ENCODE results near the gene COPZ1. TPM values are rescaled to one million over a fixed set of nuclear protein-coding genes. Genes with fewer than 3 reads are reported as not detected.

Gene COPZ1
- total RNA-seq, 1 experiment from 2014 or later: 104 TPM

DNA sequence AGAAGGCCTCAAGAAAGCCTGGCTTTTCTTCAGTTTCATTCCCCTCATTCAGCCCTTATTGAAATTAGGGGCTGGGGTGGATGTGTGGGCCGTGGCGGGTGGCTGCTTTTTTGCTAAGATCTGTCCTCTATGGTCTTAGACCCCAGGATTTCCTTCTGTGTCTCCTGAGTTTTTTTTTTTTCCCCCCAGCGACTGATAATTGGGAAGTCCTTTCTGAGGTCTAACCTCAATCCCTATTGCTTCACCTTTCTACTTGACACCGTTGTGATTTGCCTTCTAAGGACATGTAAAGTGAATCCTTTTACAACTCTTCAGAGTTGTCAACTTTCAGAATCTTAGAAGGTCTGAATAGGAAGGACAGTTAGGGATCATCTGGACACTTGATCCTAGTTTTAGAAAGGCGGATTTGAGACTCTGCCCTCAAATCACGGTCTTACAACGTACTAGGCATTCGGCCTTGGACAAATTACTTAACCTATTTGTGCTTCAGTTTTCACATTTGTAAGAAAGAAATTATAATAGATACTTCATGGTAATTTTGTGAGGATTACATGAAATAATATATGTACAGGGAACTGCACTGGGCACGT is 34.9 kb downstream of the COPZ1 start:
- Histone ChIP-seq H3K79me1 (ENCODE audit: insufficient read depth, low read depth, low read length, poor library complexity, severe bottlenecking) (no peaks in the 10 kb centered on the region), H3K4ac (ENCODE audit: low read depth, low read length) (no peak overlapping the region), H3K4me2 (ENCODE audit: insufficient read depth, insufficient read length, low read length) (peak overlapping the region; percentile 98), H3K18ac (ENCODE audit: insufficient read length, low read depth, low read length) (no peak overlapping the region), H4K8ac (replicated peaks; ENCODE audit: insufficient read length, low read depth, low read length) (no peak overlapping the region), H3K56ac (ENCODE audit: insufficient read length, low read depth, low read length) (no peak overlapping the region), H2BK15ac (ENCODE audit: low read depth, low read length) (no peak overlapping the region), H3K23ac (ENCODE audit: insufficient read length, low read depth, low read length) (no peak overlapping the region), H3K9ac (ENCODE audit: extremely low read depth, insufficient read length, low read length) (peak overlapping the region; percentile 5), H3K9me3 (ENCODE audit: control insufficient read depth, low read depth, low read length) (no peaks in the 10 kb centered on the region), H2BK20ac (ENCODE audit: low read depth, low read length, poor library complexity, severe bottlenecking) (no peak overlapping the region), H3K27me3 (ENCODE audit: insufficient read depth, low read length) (no peaks in the 10 kb centered on the region), H4K91ac (ENCODE audit: insufficient read length, low read depth, low read length) (no peak overlapping the region), H4K20me1 (ENCODE audit: control insufficient read depth, insufficient read depth, insufficient read length) (peaks cover 3% of the 10 kb centered on the region), H3K4me1 (ENCODE audit: insufficient read depth, low read length) (peaks cover 5% of the 10 kb centered on the region; the same call in 1 of the 2 replicates), H3K14ac (ENCODE audit: insufficient read depth, low read length) (no peak overlapping the region), H4K5ac (ENCODE audit: insufficient read length, low read depth, low read length) (no peak overlapping the region), H3K27ac (ENCODE audit: insufficient read length, low read depth, low read length) (no peak overlapping the region), H2BK5ac (ENCODE audit: insufficient read length, low read length) (no peak overlapping the region), H2AK5ac (ENCODE audit: insufficient read length, low read length) (no peak overlapping the region), H2BK12ac (ENCODE audit: insufficient read length, low read depth, low read length) (no peak overlapping the region), H3T11ph (ENCODE audit: low read length) (no peak overlapping the region), H2BK120ac (ENCODE audit: low read depth, low read length, poor library complexity, severe bottlenecking) (no peak overlapping the region), H2AFZ (ENCODE audit: low read length) (no peak overlapping the region), H3K23me2 (ENCODE audit: insufficient read length, low read depth, low read length, poor library complexity, severe bottlenecking) (peaks cover 11% of the 10 kb centered on the region), H3K79me2 (ENCODE audit: insufficient read depth, low read length) (no peaks in the 10 kb centered on the region)
- Mint-ChIP-seq H3K27ac (no peak overlapping the region), H3K36me3 (ENCODE audit: insufficient read depth in 1 of 3, low read depth in 3 of 3) (no peaks in the 10 kb centered on the region; a peak in 1 of 7 replicates), H3K4me1 (peaks cover 6% of the 10 kb centered on the region in 2 experiments), H3K27me3 (ENCODE audit: low read depth) (peaks cover 12% of the 10 kb centered on the region), H3K9me3 (no peaks in the 10 kb centered on the region), H3K4me3 (peak overlapping the region in 1 of 2 experiments; percentile 59; a peak in 1 of 5 replicates)
- DNase-seq: no peak
- TF ChIP-seq, protein P1, sequence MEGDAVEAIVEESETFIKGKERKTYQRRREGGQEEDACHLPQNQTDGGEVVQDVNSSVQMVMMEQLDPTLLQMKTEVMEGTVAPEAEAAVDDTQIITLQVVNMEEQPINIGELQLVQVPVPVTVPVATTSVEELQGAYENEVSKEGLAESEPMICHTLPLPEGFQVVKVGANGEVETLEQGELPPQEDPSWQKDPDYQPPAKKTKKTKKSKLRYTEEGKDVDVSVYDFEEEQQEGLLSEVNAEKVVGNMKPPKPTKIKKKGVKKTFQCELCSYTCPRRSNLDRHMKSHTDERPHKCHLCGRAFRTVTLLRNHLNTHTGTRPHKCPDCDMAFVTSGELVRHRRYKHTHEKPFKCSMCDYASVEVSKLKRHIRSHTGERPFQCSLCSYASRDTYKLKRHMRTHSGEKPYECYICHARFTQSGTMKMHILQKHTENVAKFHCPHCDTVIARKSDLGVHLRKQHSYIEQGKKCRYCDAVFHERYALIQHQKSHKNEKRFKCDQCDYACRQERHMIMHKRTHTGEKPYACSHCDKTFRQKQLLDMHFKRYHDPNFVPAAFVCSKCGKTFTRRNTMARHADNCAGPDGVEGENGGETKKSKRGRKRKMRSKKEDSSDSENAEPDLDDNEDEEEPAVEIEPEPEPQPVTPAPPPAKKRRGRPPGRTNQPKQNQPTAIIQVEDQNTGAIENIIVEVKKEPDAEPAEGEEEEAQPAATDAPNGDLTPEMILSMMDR (conservative IDR thresholded peaks at IDR 0.05): no peak
- WGBS (ENCODE audit: extremely low coverage, insufficient read length, low lambda C conversion rate): no CpG with 5 or more reads among the region's 9 CpGs

Measured in H9 (cell line).